Peyer's patch (tissue), 4 donors: ENCODE measurements around the gene PRR5L. TPM values are rescaled to one million over a fixed set of nuclear protein-coding genes. Genes with fewer than 3 reads are reported as not detected.

Experiments
- DNase-seq, 3 donors: peaks; one replicate each; pipeline ENCODE4 v3.0.0-alpha.2; 2017 to 2019
- H3K27ac ChIP-seq, 4 donors: fragments of 200-600 bp; sonication (generic); one replicate each; pipeline ENCODE4 v1.5.1; 2016 to 2019
- H3K27me3 ChIP-seq, 2 donors: fragments of 200-600 bp; sonication (generic); one replicate each; pipeline ENCODE4 v1.5.1; 2019
- H3K36me3 ChIP-seq, 3 donors: fragments of 200-600 bp; sonication (generic); one replicate each; pipeline ENCODE4 v1.5.1; 2016 to 2019
- H3K4me1 ChIP-seq, 4 donors: fragments of 200-600 bp; sonication (generic); one replicate each; pipeline ENCODE4 v1.5.1; 2016 to 2019
- H3K4me3 ChIP-seq, 4 donors: fragments of 200-600 bp; sonication (generic); 1 replicate in 3 of 4; 2 replicates in 1 of 4; pipeline ENCODE4 v1.5.1; 2016 to 2019; ENCODE audit warnings: mild to moderate bottlenecking in 1 of 4
- H3K9me3 ChIP-seq, 4 donors: fragments of 200-600 bp; sonication (generic); one replicate each; pipeline ENCODE4 v1.5.1; 2016 to 2019; ENCODE audit warnings: mild to moderate bottlenecking in 1 of 4
- CTCF ChIP-seq, 6 experiments: fragments of 450-650 bp in 4 of 6; fragments of 200-600 bp in 2 of 6; sonication (generic) in 1 of 6; IDR thresholded peaks; one replicate each; pipeline ENCODE4 v1.5.1; 2017 to 2019; ENCODE audit warnings: antibody characterized with exemption in 6 of 6, mild to moderate bottlenecking in 3 of 6, moderate library complexity in 1 of 6
- POLR2A ChIP-seq, 2 donors: fragments of 450-650 bp; IDR thresholded peaks; one replicate each; pipeline ENCODE4 v1.5.1; 2017; ENCODE audit warnings: antibody characterized with exemption in 2 of 2, mild to moderate bottlenecking in 2 of 2, moderate library complexity in 2 of 2
- total RNA-seq, 4 donors: library from RNA; depleted of rRNA; stranded (reverse); fragments of >200 nt; gene quantifications; one replicate each; pipeline ENCODE4 v1.1.0, GENCODE V29; 2016

PRR5L gene
- total RNA-seq, 4 donors from 2014 or later: 74.3 to 100 (median 89.9) TPM

GRCh38 chr11:36333468-36333867 lies 37.4 kb downstream of the PRR5L start:
- no peak for DNase-seq
- H3K9me3 ChIP-seq: no peaks in the 10 kb centered on the region
- no peaks in the 10 kb centered on the region for H3K27me3 ChIP-seq
- no peak for TF ChIP-seq POLR2A (IDR thresholded peaks at IDR 0.05)
- no peak for TF ChIP-seq CTCF (IDR thresholded peaks at IDR 0.05)
- H3K27ac ChIP-seq: no peak overlapping the region
- H3K4me1 ChIP-seq: no peaks in the 10 kb centered on the region
- no peak overlapping the region for H3K4me3 ChIP-seq
- H3K36me3 ChIP-seq: no peaks in the 10 kb centered on the region

GRCh38 chr11:36333897-36334296 lies 37.8 kb downstream of the PRR5L start:
- no peak overlapping the region for H3K4me3 ChIP-seq
- TF ChIP-seq POLR2A (IDR thresholded peaks at IDR 0.05) (no peak), CTCF (IDR thresholded peaks at IDR 0.05) (no peak)
- no peaks in the 10 kb centered on the region for H3K9me3 ChIP-seq
- H3K27me3 ChIP-seq: no peaks in the 10 kb centered on the region
- no peaks in the 10 kb centered on the region for H3K4me1 ChIP-seq
- no peak for DNase-seq
- H3K27ac ChIP-seq: no peak overlapping the region
- H3K36me3 ChIP-seq: no peaks in the 10 kb centered on the region

- TF ChIP-seq CTCF (IDR thresholded peaks at IDR 0.05): no peak
- TF ChIP-seq POLR2A (IDR thresholded peaks at IDR 0.05): no peak
- H3K9me3 ChIP-seq: no peaks in the 10 kb centered on the region
- H3K27ac ChIP-seq: no peak overlapping the region
- no peak for DNase-seq
- no peaks in the 10 kb centered on the region for H3K27me3 ChIP-seq
- H3K4me1 ChIP-seq: peaks cover 0 to 4% (median 0%) of the 10 kb centered on the region in 4 donors
- H3K4me3 ChIP-seq: no peak overlapping the region
- no peaks in the 10 kb centered on the region for H3K36me3 ChIP-seq
These were observed 43.8 kb downstream of the PRR5L start for GRCh38 chr11:36339888-36340287.

DNA sequence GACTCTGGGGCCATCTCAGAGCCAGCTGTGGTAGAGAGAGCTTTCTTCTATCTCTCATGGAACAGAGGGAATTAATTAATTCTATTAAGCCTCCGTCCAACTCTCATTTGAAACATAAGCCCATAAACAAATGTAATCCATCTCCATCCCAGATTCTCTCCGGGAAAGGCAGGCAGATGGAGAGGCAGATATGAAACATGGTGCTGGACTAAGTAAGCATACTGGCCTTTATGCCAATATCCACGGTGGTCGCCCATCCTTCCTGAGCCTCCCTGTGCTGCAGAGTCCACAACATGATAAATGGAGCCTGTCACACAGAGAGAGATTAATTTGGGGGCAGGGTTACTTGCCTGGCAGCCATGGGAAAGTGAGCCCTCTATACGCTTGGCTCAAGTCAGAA lies 44.8 kb downstream of the PRR5L start:
- no peak for TF ChIP-seq CTCF (IDR thresholded peaks at IDR 0.05)
- no peak for TF ChIP-seq POLR2A (IDR thresholded peaks at IDR 0.05)
- Histone ChIP-seq H3K27me3 (no peaks in the 10 kb centered on the region), H3K27ac (no peak overlapping the region), H3K36me3 (no peaks in the 10 kb centered on the region), H3K4me3 (no peak overlapping the region), H3K4me1 (peaks cover 0 to 5% (median 0%) of the 10 kb centered on the region in 4 donors), H3K9me3 (no peaks in the 10 kb centered on the region)
- DNase-seq: no peak

DNA sequence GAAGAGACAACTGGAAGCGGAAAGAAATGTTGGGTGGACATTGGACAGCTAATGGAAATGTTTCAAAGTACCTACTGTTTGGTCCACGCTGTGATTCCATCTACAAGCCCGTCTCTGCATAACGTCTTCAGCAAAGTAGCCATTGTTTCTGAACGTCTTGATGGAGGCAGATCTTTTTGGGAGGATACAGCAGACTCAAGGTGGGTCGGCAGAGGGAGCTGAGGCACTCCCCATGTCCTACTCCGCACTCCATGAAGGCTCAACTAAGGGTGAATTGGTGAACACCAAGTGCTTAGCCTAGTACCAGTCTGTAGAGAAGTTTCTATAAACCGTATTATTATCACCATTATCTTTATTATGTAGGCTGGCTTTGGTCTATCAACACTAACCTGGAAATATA lies 45.8 kb downstream of the PRR5L start:
- no peaks in the 10 kb centered on the region for H3K27me3 ChIP-seq
- DNase-seq: no peak
- H3K4me3 ChIP-seq: no peak overlapping the region
- TF ChIP-seq POLR2A (IDR thresholded peaks at IDR 0.05) (no peak), CTCF (IDR thresholded peaks at IDR 0.05) (no peak)
- no peaks in the 10 kb centered on the region for H3K9me3 ChIP-seq
- H3K36me3 ChIP-seq: no peaks in the 10 kb centered on the region
- H3K4me1 ChIP-seq: peaks cover 0 to 5% (median 0%) of the 10 kb centered on the region in 4 donors
- H3K27ac ChIP-seq: no peak overlapping the region

- TF ChIP-seq POLR2A (IDR thresholded peaks at IDR 0.05) (no peak), CTCF (IDR thresholded peaks at IDR 0.05) (no peak)
- H3K27ac ChIP-seq: no peak overlapping the region
- no peaks in the 10 kb centered on the region for H3K9me3 ChIP-seq
- peaks cover 0 to 5% (median 0%) of the 10 kb centered on the region in 4 donors for H3K4me1 ChIP-seq
- no peaks in the 10 kb centered on the region for H3K36me3 ChIP-seq
- H3K4me3 ChIP-seq: no peak overlapping the region
- H3K27me3 ChIP-seq: no peaks in the 10 kb centered on the region
- DNase-seq: no peak
These were observed 46.2 kb downstream of the PRR5L start for GRCh38 chr11:36342327-36342726.
